Mucosa of rectum (tissue), 2 donors: ENCODE data around the gene HLA-A.
"Not testable (repeated sequence)": the region's sequence is repeated elsewhere in the genome, so short reads cannot be mapped to it uniquely, and the experiment has no call there.

ENCODE experiments used
- H3K27ac ChIP-seq, 2 donors: one replicate each; pipeline ENCODE4 v1.7.0; 2013; ENCODE audit warnings: inconsistent platforms in 2 of 2, low read depth in 2 of 2, low read length in 2 of 2
- H3K27me3 ChIP-seq, 2 donors: one replicate each; pipeline ENCODE4 v1.7.0; 2013; ENCODE audit warnings: low read length in 2 of 2; ENCODE audit not compliant: control insufficient read depth in 2 of 2, insufficient read depth in 2 of 2
- H3K36me3 ChIP-seq, 2 donors: one replicate each; pipeline ENCODE4 v1.7.0; 2013; ENCODE audit warnings: low read length in 2 of 2; ENCODE audit not compliant: control insufficient read depth in 2 of 2, insufficient read depth in 2 of 2
- H3K4me1 ChIP-seq, 2 donors: one replicate each; pipeline ENCODE4 v1.7.0; 2013; ENCODE audit warnings: low read length in 2 of 2, mild to moderate bottlenecking in 1 of 2; ENCODE audit not compliant: control insufficient read depth in 2 of 2, insufficient read depth in 2 of 2
- H3K4me3 ChIP-seq, 2 donors: one replicate each; pipeline ENCODE4 v1.7.0; 2013; ENCODE audit warnings: low read length in 2 of 2
- H3K9ac ChIP-seq, 2 donors: one replicate each; pipeline ENCODE4 v1.7.0; 2013; ENCODE audit warnings: low read length in 2 of 2, low read depth in 1 of 2, mild to moderate bottlenecking in 1 of 2
- H3K9me3 ChIP-seq, 2 donors: one replicate each; pipeline ENCODE4 v1.7.0; 2013; ENCODE audit warnings: low read length in 2 of 2; ENCODE audit not compliant: control insufficient read depth in 2 of 2
- donor health status: healthy.
- donor health status: Normal muscosa, but diverticular disease.

Gene HLA-A

GRCh38 chr6:29958046-29958445 is 15.7 kb downstream of the HLA-A start:
- Histone ChIP-seq H3K9me3 (no peaks in the 10 kb centered on the region), H3K9ac (no peak overlapping the region), H3K4me1 (no peaks in the 10 kb centered on the region), H3K36me3 (no peaks in the 10 kb centered on the region), H3K27ac (no peak overlapping the region), H3K4me3 (no peak overlapping the region), H3K27me3 (no peaks in the 10 kb centered on the region)

GRCh38 chr6:29958921-29959320 is 16.6 kb downstream of the HLA-A start:
- Histone ChIP-seq H3K9ac (no peak overlapping the region), H3K4me1 (no peaks in the 10 kb centered on the region), H3K27ac (no peak overlapping the region), H3K9me3 (no peaks in the 10 kb centered on the region), H3K27me3 (no peaks in the 10 kb centered on the region), H3K4me3 (no peak overlapping the region), H3K36me3 (no peaks in the 10 kb centered on the region)

- Histone ChIP-seq H3K4me3 (no peak overlapping the region), H3K9ac (no peak overlapping the region), H3K27ac (no peak overlapping the region), H3K27me3 (no peaks in the 10 kb centered on the region), H3K9me3 (no peaks in the 10 kb centered on the region), H3K36me3 (no peaks in the 10 kb centered on the region), H3K4me1 (peaks cover 3% of the 10 kb centered on the region in 2 donors)
Measured at GRCh38 chr6:29959467-29959866, 17.1 kb downstream of the HLA-A start.

GRCh38 chr6:29961966-29962365 is 19.6 kb downstream of the HLA-A start:
- Histone ChIP-seq H3K27ac (no peak overlapping the region), H3K9ac (no peak overlapping the region), H3K27me3 (no peaks in the 10 kb centered on the region), H3K4me1 (peaks cover 28% of the 10 kb centered on the region in 2 donors), H3K36me3 (no peaks in the 10 kb centered on the region), H3K9me3 (no peaks in the 10 kb centered on the region), H3K4me3 (no peak overlapping the region)

GRCh38 chr6:29963697-29964096 is 21.4 kb downstream of the HLA-A start:
- H3K27me3 ChIP-seq, H3K9ac ChIP-seq, H3K27ac ChIP-seq, H3K36me3 ChIP-seq, H3K4me3 ChIP-seq, H3K9me3 ChIP-seq: not testable (repeated sequence)
- H3K4me1 ChIP-seq = peaks cover 32 to 35% of the 10 kb centered on the region in 2 donors

- no peaks in the 10 kb centered on the region for H3K36me3 ChIP-seq
- H3K27ac ChIP-seq = peak overlapping the region; percentile 80 to 89
- H3K9ac ChIP-seq = peak overlapping the region; percentile 54 to 61
- H3K4me3 ChIP-seq = peak overlapping the region in 1 of 2 donors; percentile 75
- H3K9me3 ChIP-seq = no peaks in the 10 kb centered on the region
- peaks cover 32 to 35% of the 10 kb centered on the region in 2 donors for H3K4me1 ChIP-seq
- H3K27me3 ChIP-seq = no peaks in the 10 kb centered on the region
Measured at GRCh38 chr6:29964518-29964886, 22.2 kb downstream of the HLA-A start.

- no peaks in the 10 kb centered on the region for H3K9me3 ChIP-seq
- peak overlapping the region; percentile 80 to 89 for H3K27ac ChIP-seq
- no peaks in the 10 kb centered on the region for H3K27me3 ChIP-seq
- peaks cover 32 to 35% of the 10 kb centered on the region in 2 donors for H3K4me1 ChIP-seq
- peak overlapping the region; percentile 59 to 75 for H3K4me3 ChIP-seq
- peak overlapping the region; percentile 54 to 61 for H3K9ac ChIP-seq
- no peaks in the 10 kb centered on the region for H3K36me3 ChIP-seq
Measured at GRCh38 chr6:29964887-29965562, 22.7 kb downstream of the HLA-A start.

- peaks cover 32 to 35% of the 10 kb centered on the region in 2 donors for H3K4me1 ChIP-seq
- H3K9ac ChIP-seq = peak overlapping the region; percentile 54 to 61
- H3K36me3 ChIP-seq = no peaks in the 10 kb centered on the region
- H3K4me3 ChIP-seq = peak overlapping the region; percentile 59 to 75
- H3K27ac ChIP-seq = peak overlapping the region; percentile 80 to 89
- no peaks in the 10 kb centered on the region for H3K27me3 ChIP-seq
- no peaks in the 10 kb centered on the region for H3K9me3 ChIP-seq
Measured at GRCh38 chr6:29965563-29965872, 23.2 kb downstream of the HLA-A start.

- Histone ChIP-seq H3K36me3 (no peaks in the 10 kb centered on the region), H3K9ac (peak overlapping the region; percentile 54 to 61), H3K9me3 (no peaks in the 10 kb centered on the region), H3K4me3 (peak overlapping the region; percentile 59 to 75), H3K4me1 (peaks cover 32 to 35% of the 10 kb centered on the region in 2 donors), H3K27me3 (no peaks in the 10 kb centered on the region), H3K27ac (peak overlapping the region; percentile 80 to 89)
Measured at GRCh38 chr6:29965873-29966601, 23.7 kb downstream of the HLA-A start.

- no peaks in the 10 kb centered on the region for H3K27me3 ChIP-seq
- H3K27ac ChIP-seq = peak overlapping the region; percentile 80 to 89
- H3K4me3 ChIP-seq = peak overlapping the region; percentile 34 to 37
- no peaks in the 10 kb centered on the region for H3K9me3 ChIP-seq
- H3K36me3 ChIP-seq = no peaks in the 10 kb centered on the region
- H3K9ac ChIP-seq = no peak overlapping the region
- peaks cover 32 to 35% of the 10 kb centered on the region in 2 donors for H3K4me1 ChIP-seq
Measured at GRCh38 chr6:29967379-29968010, 25.2 kb downstream of the HLA-A start.
